ENCODE data around the gene PLCG1.
"Not testable (repeated sequence)": the region's sequence is repeated elsewhere in the genome, so short reads cannot be mapped to it uniquely, and the experiment has no call there.

PLCG1 gene

GRCh38 chr20:41116282-41116956 lies 20.9 kb upstream of the PLCG1 start:
- no peak for DNase-seq
- Mint-ChIP-seq H3K27ac (peak overlapping the region; percentile 15), H3K36me3 (ENCODE audit: low read depth) (peaks cover 93% of the 10 kb centered on the region), H3K9me3 (no peaks in the 10 kb centered on the region), H3K4me3 (no peak overlapping the region), H3K27me3 (no peaks in the 10 kb centered on the region), H3K4me1 (ENCODE audit: low read depth) (peaks cover 2% of the 10 kb centered on the region)

GRCh38 chr20:41118159-41118558 lies 19.2 kb upstream of the PLCG1 start:
- H3K36me3 Mint-ChIP-seq (ENCODE audit: low read depth), result peaks cover 93% of the 10 kb centered on the region
- not testable (repeated sequence) for H3K4me3 Mint-ChIP-seq; H3K27ac Mint-ChIP-seq; DNase-seq; H3K27me3 Mint-ChIP-seq; H3K4me1 Mint-ChIP-seq (ENCODE audit: low read depth); H3K9me3 Mint-ChIP-seq

- H3K27me3 Mint-ChIP-seq, result no peaks in the 10 kb centered on the region
- H3K36me3 Mint-ChIP-seq (ENCODE audit: low read depth), result peaks cover 94% of the 10 kb centered on the region
- no peak overlapping the region for H3K4me3 Mint-ChIP-seq
- peaks cover 3% of the 10 kb centered on the region for H3K4me1 Mint-ChIP-seq (ENCODE audit: low read depth)
- no peak for DNase-seq
- no peak overlapping the region for H3K27ac Mint-ChIP-seq
- H3K9me3 Mint-ChIP-seq, result no peaks in the 10 kb centered on the region
Measured at GRCh38 chr20:41118632-41119031, 18.7 kb upstream of the PLCG1 start.

GRCh38 chr20:41119614-41120561 lies 17.5 kb upstream of the PLCG1 start:
- no peaks in the 10 kb centered on the region for H3K27me3 Mint-ChIP-seq
- no peak overlapping the region for H3K4me3 Mint-ChIP-seq
- H3K27ac Mint-ChIP-seq, result peak overlapping the region; percentile 53
- DNase-seq, result no peak
- H3K36me3 Mint-ChIP-seq (ENCODE audit: low read depth), result peaks cover 93% of the 10 kb centered on the region
- H3K4me1 Mint-ChIP-seq (ENCODE audit: low read depth), result peaks cover 3% of the 10 kb centered on the region
- H3K9me3 Mint-ChIP-seq, result no peaks in the 10 kb centered on the region

GRCh38 chr20:41121399-41121798 lies 15.9 kb upstream of the PLCG1 start:
- DNase-seq, result no peak
- Mint-ChIP-seq H3K27ac (peak overlapping the region; percentile 86), H3K27me3 (no peaks in the 10 kb centered on the region), H3K4me3 (no peak overlapping the region), H3K36me3 (ENCODE audit: low read depth) (peaks cover 93% of the 10 kb centered on the region), H3K9me3 (no peaks in the 10 kb centered on the region), H3K4me1 (ENCODE audit: low read depth) (peaks cover 3% of the 10 kb centered on the region)

- Mint-ChIP-seq H3K36me3 (ENCODE audit: low read depth) (peaks cover 87% of the 10 kb centered on the region), H3K4me1 (ENCODE audit: low read depth) (peaks cover 3% of the 10 kb centered on the region), H3K27me3 (no peaks in the 10 kb centered on the region), H3K27ac (no peak overlapping the region), H3K9me3 (peaks cover 2% of the 10 kb centered on the region), H3K4me3 (no peak overlapping the region)
- no peak for DNase-seq
Measured at GRCh38 chr20:41123631-41124030, 13.7 kb upstream of the PLCG1 start.

GRCh38 chr20:41124451-41125094 lies 12.8 kb upstream of the PLCG1 start:
- DNase-seq, result no peak
- peaks cover 3% of the 10 kb centered on the region for H3K4me1 Mint-ChIP-seq (ENCODE audit: low read depth)
- peaks cover 2% of the 10 kb centered on the region for H3K9me3 Mint-ChIP-seq
- no peak overlapping the region for H3K4me3 Mint-ChIP-seq
- H3K27me3 Mint-ChIP-seq, result no peaks in the 10 kb centered on the region
- H3K36me3 Mint-ChIP-seq (ENCODE audit: low read depth), result peaks cover 84% of the 10 kb centered on the region
- peak overlapping the region; percentile 63 for H3K27ac Mint-ChIP-seq

GRCh38 chr20:41125530-41126457 lies 11.5 kb upstream of the PLCG1 start:
- H3K27me3 Mint-ChIP-seq, result no peaks in the 10 kb centered on the region
- H3K4me1 Mint-ChIP-seq (ENCODE audit: low read depth), result peaks cover 7% of the 10 kb centered on the region
- H3K9me3 Mint-ChIP-seq, result peaks cover 2% of the 10 kb centered on the region
- no peak overlapping the region for H3K4me3 Mint-ChIP-seq
- peaks cover 72% of the 10 kb centered on the region for H3K36me3 Mint-ChIP-seq (ENCODE audit: low read depth)
- DNase-seq, result no peak
- peak overlapping the region; percentile 63 for H3K27ac Mint-ChIP-seq

- no peaks in the 10 kb centered on the region for H3K27me3 Mint-ChIP-seq
- peaks cover 2% of the 10 kb centered on the region for H3K9me3 Mint-ChIP-seq
- peak overlapping the region; percentile 40 for H3K27ac Mint-ChIP-seq
- H3K4me3 Mint-ChIP-seq, result no peak overlapping the region
- DNase-seq, result no peak
- peaks cover 63% of the 10 kb centered on the region for H3K36me3 Mint-ChIP-seq (ENCODE audit: low read depth)
- H3K4me1 Mint-ChIP-seq (ENCODE audit: low read depth), result peaks cover 12% of the 10 kb centered on the region
Measured at GRCh38 chr20:41126719-41127118, 10.6 kb upstream of the PLCG1 start.

GRCh38 chr20:41128317-41128716 lies 9.0 kb upstream of the PLCG1 start:
- Mint-ChIP-seq H3K4me1 (ENCODE audit: low read depth) (peaks cover 15% of the 10 kb centered on the region), H3K36me3 (ENCODE audit: low read depth) (peaks cover 47% of the 10 kb centered on the region)
- DNase-seq, H3K9me3 Mint-ChIP-seq, H3K27ac Mint-ChIP-seq, H3K4me3 Mint-ChIP-seq, H3K27me3 Mint-ChIP-seq: not testable (repeated sequence)

- Mint-ChIP-seq H3K27ac (peak overlapping the region; percentile 4), H3K9me3 (peaks cover 2% of the 10 kb centered on the region), H3K4me3 (no peak overlapping the region), H3K27me3 (no peaks in the 10 kb centered on the region), H3K36me3 (ENCODE audit: low read depth) (peaks cover 15% of the 10 kb centered on the region), H3K4me1 (ENCODE audit: low read depth) (peaks cover 48% of the 10 kb centered on the region)
- DNase-seq, result no peak
Measured at GRCh38 chr20:41131594-41132387, 5.6 kb upstream of the PLCG1 start.

GRCh38 chr20:41132388-41132775 lies 5.0 kb upstream of the PLCG1 start:
- H3K27ac Mint-ChIP-seq, H3K4me3 Mint-ChIP-seq, H3K27me3 Mint-ChIP-seq, DNase-seq, H3K9me3 Mint-ChIP-seq: not testable (repeated sequence)
- Mint-ChIP-seq H3K4me1 (ENCODE audit: low read depth) (peaks cover 48% of the 10 kb centered on the region), H3K36me3 (ENCODE audit: low read depth) (peaks cover 10% of the 10 kb centered on the region)

- H3K27ac Mint-ChIP-seq, result peak overlapping the region; percentile 42
- H3K4me3 Mint-ChIP-seq, result no peak overlapping the region
- H3K9me3 Mint-ChIP-seq, result no peaks in the 10 kb centered on the region
- H3K36me3 Mint-ChIP-seq (ENCODE audit: low read depth), result peaks cover 11% of the 10 kb centered on the region
- DNase-seq, result peak; percentile 66
- H3K4me1 Mint-ChIP-seq (ENCODE audit: low read depth), result peaks cover 50% of the 10 kb centered on the region
- no peaks in the 10 kb centered on the region for H3K27me3 Mint-ChIP-seq
Measured at GRCh38 chr20:41133709-41134361, 3.5 kb upstream of the PLCG1 start.

All from activated T-cell treated with anti-CD3 and anti-CD28 coated beads, Interleukin-2, amount 50 U/mL, for 24 hours (primary cell).